ENCODE data around the gene PA2G4. TPM values are rescaled to one million over a fixed set of nuclear protein-coding genes. Genes with fewer than 3 reads are reported as not detected.

The PA2G4 gene
- total RNA-seq, 4 donors from 2014 or later = 90.5 to 133 (median 105) TPM

- 83% methylated on average over 11 of the region's 11 CpGs for WGBS
- Histone ChIP-seq H3K9me3 (no peaks in the 10 kb centered on the region), H3K27ac (replicated peaks in 1 of 4) (peak overlapping the region; percentile 92 to 98 (median 94)), H3K27me3 (no peaks in the 10 kb centered on the region), H3K4me1 (peaks cover 60 to 81% (median 69%) of the 10 kb centered on the region in 4 donors), H3K4me3 (no peak overlapping the region), H3K36me3 (peaks cover 11 to 27% (median 20%) of the 10 kb centered on the region in 4 donors)
- intact Hi-C loops (cut with DNase I) = loop anchor here (10.0 kb wide), 2 partner anchors 343 to 513 kb away; partner anchors contain the start of genes BAZ2A and SPRYD4
- TF ChIP-seq CTCF (IDR thresholded peaks at IDR 0.05) (no peak), EP300 (IDR thresholded peaks at IDR 0.05) (no peak), POLR2A (IDR thresholded peaks at IDR 0.05; ENCODE audit: low read depth) (no peak), POLR2AphosphoS5 (IDR thresholded peaks at IDR 0.05) (no peak)
- DNase-seq (ENCODE audit: extremely low spot score) = no peak
Measured at GRCh38 chr12:56121204-56121870, 17.0 kb downstream of the PA2G4 start.

- Histone ChIP-seq H3K9me3 (no peaks in the 10 kb centered on the region), H3K4me1 (peaks cover 71 to 86% (median 80%) of the 10 kb centered on the region in 4 donors), H3K4me3 (no peak overlapping the region), H3K36me3 (peaks cover 11 to 26% (median 20%) of the 10 kb centered on the region in 4 donors), H3K27ac (replicated peaks in 1 of 4) (peak overlapping the region; percentile 70 to 95 (median 93)), H3K27me3 (no peaks in the 10 kb centered on the region)
- WGBS = 69% methylated on average over 2 of the region's 2 CpGs
- DNase-seq (ENCODE audit: extremely low spot score) = no peak
- no peak for TF ChIP-seq CTCF (IDR thresholded peaks at IDR 0.05)
- no peak for TF ChIP-seq EP300 (IDR thresholded peaks at IDR 0.05)
- no peak for TF ChIP-seq POLR2A (IDR thresholded peaks at IDR 0.05; ENCODE audit: low read depth)
- no peak for TF ChIP-seq POLR2AphosphoS5 (IDR thresholded peaks at IDR 0.05)
- intact Hi-C loops (cut with DNase I) = loop anchor here (10.0 kb wide), 2 partner anchors 342 to 512 kb away; partner anchors contain the start of genes BAZ2A and SPRYD4
Measured at GRCh38 chr12:56122637-56123036, 18.3 kb downstream of the PA2G4 start.

DNA sequence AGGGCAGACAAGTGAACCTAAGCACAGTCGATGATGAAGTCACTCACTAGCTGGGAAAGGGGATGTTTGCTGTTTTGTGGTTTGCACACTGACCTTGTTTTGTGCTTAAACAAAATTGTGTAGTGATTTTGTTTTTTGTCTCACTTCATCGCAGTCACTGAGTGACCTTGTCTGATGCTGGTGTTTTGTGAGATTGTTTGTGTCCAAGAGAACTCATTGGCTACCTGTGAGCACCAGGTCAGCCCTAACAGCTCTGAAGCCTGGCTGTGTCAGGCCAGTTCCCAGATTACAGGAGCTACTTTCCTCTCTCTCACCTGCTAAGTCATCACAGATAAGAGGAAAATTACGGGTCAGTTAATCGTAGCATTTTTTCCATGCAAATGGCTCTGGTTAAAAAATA, 19.8 kb downstream of the PA2G4 start:
- intact Hi-C loops (cut with DNase I) = loop anchor here (10.0 kb wide), 2 partner anchors 341 to 511 kb away; partner anchors contain the start of genes BAZ2A and SPRYD4
- DNase-seq (ENCODE audit: extremely low spot score) = no peak
- Histone ChIP-seq H3K27ac (replicated peaks in 1 of 4) (peak overlapping the region; percentile 15 to 98 (median 94)), H3K4me3 (no peak overlapping the region), H3K27me3 (no peaks in the 10 kb centered on the region), H3K9me3 (no peaks in the 10 kb centered on the region), H3K36me3 (peaks cover 11 to 24% (median 20%) of the 10 kb centered on the region in 4 donors), H3K4me1 (peaks cover 61 to 77% (median 71%) of the 10 kb centered on the region in 4 donors)
- WGBS = 87% methylated on average over 4 of the region's 4 CpGs
- no peak for TF ChIP-seq POLR2A (IDR thresholded peaks at IDR 0.05; ENCODE audit: low read depth)
- TF ChIP-seq EP300 (IDR thresholded peaks at IDR 0.05) = no peak
- TF ChIP-seq CTCF (IDR thresholded peaks at IDR 0.05) = no peak
- no peak for TF ChIP-seq POLR2AphosphoS5 (IDR thresholded peaks at IDR 0.05)

- TF ChIP-seq CTCF (IDR thresholded peaks at IDR 0.05) (no peak), POLR2A (IDR thresholded peaks at IDR 0.05; ENCODE audit: low read depth) (no peak), EP300 (IDR thresholded peaks at IDR 0.05) (no peak), POLR2AphosphoS5 (IDR thresholded peaks at IDR 0.05) (no peak)
Measured at GRCh38 chr12:56126732-56127239, 22.4 kb downstream of the PA2G4 start.

More at GRCh38 chr12:56126732-56127239, 22.4 kb downstream of the PA2G4 start:
- 41% methylated on average over 3 of the region's 3 CpGs for WGBS
- Histone ChIP-seq H3K27me3 (no peaks in the 10 kb centered on the region), H3K4me3 (peak overlapping the region in 1 of 4 donors; percentile 22), H3K27ac (replicated peaks in 1 of 4) (peak overlapping the region; percentile 79 to 98 (median 96)), H3K9me3 (no peaks in the 10 kb centered on the region), H3K4me1 (peaks cover 52 to 73% (median 64%) of the 10 kb centered on the region in 4 donors), H3K36me3 (peaks cover 5 to 22% (median 21%) of the 10 kb centered on the region in 4 donors)
- DNase-seq (ENCODE audit: extremely low spot score) = no peak
- intact Hi-C loops (cut with DNase I) = loop anchor here (1.0 to 10.0 kb wide), 4 partner anchors 33 to 508 kb away; partner anchors contain the start of genes BAZ2A, SMARCC2 and SPRYD4
